ENCODE measurements around the gene FOSL2. TPM values are rescaled to one million over a fixed set of nuclear protein-coding genes. Genes with fewer than 3 reads are reported as not detected.

FOSL2 gene
- total RNA-seq, 2 donors from 2014 or later, result 44.5 to 52.5 TPM

- no peak for DNase-seq (ENCODE audit: low spot score)
- H3K36me3 Mint-ChIP-seq, result no peaks in the 10 kb centered on the region
- peaks cover 53 to 55% of the 10 kb centered on the region in 2 donors for H3K4me1 Mint-ChIP-seq (ENCODE audit: low read depth in 2 of 2)
- H3K27ac Mint-ChIP-seq, result peak overlapping the region; percentile 29 to 48
- H3K4me3 Mint-ChIP-seq, result no peak overlapping the region
- H3K9me3 Mint-ChIP-seq, result no peaks in the 10 kb centered on the region
- ATAC-seq, result no peak
- H3K27me3 Mint-ChIP-seq, result peaks cover 0 to 2% of the 10 kb centered on the region in 2 donors
Observed at GRCh38 chr2:28435814-28436351, 43.2 kb downstream of the FOSL2 start.

- Mint-ChIP-seq H3K27me3 (peaks cover 0 to 2% of the 10 kb centered on the region in 2 donors), H3K36me3 (no peaks in the 10 kb centered on the region), H3K4me3 (no peak overlapping the region), H3K9me3 (no peaks in the 10 kb centered on the region), H3K27ac (peak overlapping the region in 1 of 2 donors; percentile 48), H3K4me1 (ENCODE audit: low read depth in 2 of 2) (peaks cover 46 to 49% of the 10 kb centered on the region in 2 donors)
- DNase-seq (ENCODE audit: low spot score) (no peak), ATAC-seq (no peak)
Observed at GRCh38 chr2:28436525-28437051, 43.9 kb downstream of the FOSL2 start.

GRCh38 chr2:28437149-28437835 is 44.6 kb downstream of the FOSL2 start:
- Mint-ChIP-seq H3K27me3 (peaks cover 0 to 2% of the 10 kb centered on the region in 2 donors), H3K4me3 (no peak overlapping the region), H3K36me3 (peaks cover 7% of the 10 kb centered on the region), H3K4me1 (ENCODE audit: low read depth in 2 of 2) (peaks cover 47 to 50% of the 10 kb centered on the region in 2 donors), H3K27ac (no peak overlapping the region), H3K9me3 (no peaks in the 10 kb centered on the region)
- no peak for ATAC-seq
- DNase-seq (ENCODE audit: low spot score), result no peak

- Mint-ChIP-seq H3K4me3 (no peak overlapping the region), H3K27me3 (peaks cover 0 to 2% of the 10 kb centered on the region in 2 donors), H3K27ac (peak overlapping the region in 1 of 2 donors; percentile 44), H3K36me3 (peaks cover 8% of the 10 kb centered on the region), H3K4me1 (ENCODE audit: low read depth in 2 of 2) (peaks cover 46 to 48% of the 10 kb centered on the region in 2 donors), H3K9me3 (no peaks in the 10 kb centered on the region)
- no peak for ATAC-seq
- DNase-seq (ENCODE audit: low spot score), result no peak
Observed at GRCh38 chr2:28437918-28438317, 45.3 kb downstream of the FOSL2 start.

- peak overlapping the region in 1 of 2 donors; percentile 44 for H3K27ac Mint-ChIP-seq
Observed at GRCh38 chr2:28438532-28439063, 45.9 kb downstream of the FOSL2 start.

GRCh38 chr2:28439127-28439526 is 46.5 kb downstream of the FOSL2 start:
- ATAC-seq (no peak), DNase-seq (ENCODE audit: low spot score) (no peak)
- Mint-ChIP-seq H3K9me3 (no peaks in the 10 kb centered on the region), H3K4me1 (ENCODE audit: low read depth in 2 of 2) (peaks cover 36 to 37% of the 10 kb centered on the region in 2 donors), H3K27ac (no peak overlapping the region), H3K27me3 (peaks cover 0 to 2% of the 10 kb centered on the region in 2 donors), H3K4me3 (no peak overlapping the region), H3K36me3 (peaks cover 8% of the 10 kb centered on the region)

More at GRCh38 chr2:28438532-28439063, 45.9 kb downstream of the FOSL2 start:
- H3K27me3 Mint-ChIP-seq, result peaks cover 0 to 2% of the 10 kb centered on the region in 2 donors
- DNase-seq (ENCODE audit: low spot score) (no peak), ATAC-seq (peak in 1 of 2 donors; percentile 59)
- no peaks in the 10 kb centered on the region for H3K9me3 Mint-ChIP-seq
- no peak overlapping the region for H3K4me3 Mint-ChIP-seq
- peaks cover 42% of the 10 kb centered on the region in 2 donors for H3K4me1 Mint-ChIP-seq (ENCODE audit: low read depth in 2 of 2)
- peaks cover 8% of the 10 kb centered on the region for H3K36me3 Mint-ChIP-seq

GRCh38 chr2:28439763-28440162 is 47.1 kb downstream of the FOSL2 start:
- ATAC-seq, result peak in 1 of 2 donors; percentile 50
- Mint-ChIP-seq H3K36me3 (peaks cover 8% of the 10 kb centered on the region), H3K9me3 (no peaks in the 10 kb centered on the region), H3K27me3 (peaks cover 0 to 2% of the 10 kb centered on the region in 2 donors), H3K27ac (no peak overlapping the region), H3K4me1 (ENCODE audit: low read depth in 2 of 2) (peaks cover 30% of the 10 kb centered on the region in 2 donors), H3K4me3 (no peak overlapping the region)
- DNase-seq (ENCODE audit: low spot score), result no peak

- Mint-ChIP-seq H3K4me1 (ENCODE audit: low read depth in 2 of 2) (peaks cover 15 to 17% of the 10 kb centered on the region in 2 donors), H3K27ac (peak overlapping the region; percentile 1 to 6), H3K27me3 (no peaks in the 10 kb centered on the region), H3K4me3 (peak overlapping the region; percentile 37), H3K9me3 (no peaks in the 10 kb centered on the region), H3K36me3 (peaks cover 8% of the 10 kb centered on the region)
- DNase-seq (ENCODE audit: low spot score) (no peak), ATAC-seq (peak; percentile 54 to 57)
Observed at GRCh38 chr2:28442328-28442727, 49.7 kb downstream of the FOSL2 start.

- H3K4me1 Mint-ChIP-seq (ENCODE audit: low read depth in 2 of 2), result peaks cover 34% of the 10 kb centered on the region in 2 donors
- no peaks in the 10 kb centered on the region for H3K9me3 Mint-ChIP-seq
- ATAC-seq (no peak), DNase-seq (ENCODE audit: low spot score) (no peak)
- no peak overlapping the region for H3K27ac Mint-ChIP-seq
- H3K4me3 Mint-ChIP-seq, result no peak overlapping the region
- peaks cover 8% of the 10 kb centered on the region for H3K36me3 Mint-ChIP-seq
- no peaks in the 10 kb centered on the region for H3K27me3 Mint-ChIP-seq
Observed at GRCh38 chr2:28444956-28445355, 52.3 kb downstream of the FOSL2 start.

GRCh38 chr2:28445448-28446258 is 53.0 kb downstream of the FOSL2 start:
- peak overlapping the region; percentile 49 for H3K4me3 Mint-ChIP-seq
- H3K27me3 Mint-ChIP-seq, result no peaks in the 10 kb centered on the region
- no peak overlapping the region for H3K27ac Mint-ChIP-seq

GRCh38 chr2:28446531-28446930 is 53.9 kb downstream of the FOSL2 start:
- ATAC-seq (no peak), DNase-seq (ENCODE audit: low spot score) (no peak)
- peaks cover 8% of the 10 kb centered on the region for H3K36me3 Mint-ChIP-seq
- no peaks in the 10 kb centered on the region for H3K27me3 Mint-ChIP-seq
- H3K9me3 Mint-ChIP-seq, result no peaks in the 10 kb centered on the region
- no peak overlapping the region for H3K4me3 Mint-ChIP-seq
- H3K4me1 Mint-ChIP-seq (ENCODE audit: low read depth in 2 of 2), result peaks cover 42 to 44% of the 10 kb centered on the region in 2 donors
- H3K27ac Mint-ChIP-seq, result peak overlapping the region; percentile 27 to 90

More at GRCh38 chr2:28445448-28446258, 53.0 kb downstream of the FOSL2 start:
- peaks cover 39 to 41% of the 10 kb centered on the region in 2 donors for H3K4me1 Mint-ChIP-seq (ENCODE audit: low read depth in 2 of 2)
- ATAC-seq, result peak; percentile 55 to 58
- no peak for DNase-seq (ENCODE audit: low spot score)
- H3K36me3 Mint-ChIP-seq, result peaks cover 8% of the 10 kb centered on the region
- H3K9me3 Mint-ChIP-seq, result no peaks in the 10 kb centered on the region

- no peak for ATAC-seq
- no peak for DNase-seq (ENCODE audit: low spot score)
- no peaks in the 10 kb centered on the region for H3K9me3 Mint-ChIP-seq
- no peaks in the 10 kb centered on the region for H3K27me3 Mint-ChIP-seq
- peaks cover 37 to 39% of the 10 kb centered on the region in 2 donors for H3K4me1 Mint-ChIP-seq (ENCODE audit: low read depth in 2 of 2)
- H3K36me3 Mint-ChIP-seq, result peaks cover 3% of the 10 kb centered on the region
- no peak overlapping the region for H3K4me3 Mint-ChIP-seq
- H3K27ac Mint-ChIP-seq, result peak overlapping the region; percentile 27 to 90
Observed at GRCh38 chr2:28447086-28447485, 54.4 kb downstream of the FOSL2 start.
